HG02610 (cell line): Measurements from ENCODE around the gene GAR1.
"Not testable (repeated sequence)": the region's sequence is repeated elsewhere in the genome, so short reads cannot be mapped to it uniquely, and the experiment has no call there.

Experiments used
- ATAC-seq: cut with Tn5 transposase; IDR thresholded peaks from one replicate; pipeline ENCODE4 v1.9.1; 2021; ENCODE audit warnings: mild to moderate bottlenecking, moderate library complexity; ENCODE audit not compliant: unreplicated experiment

The GAR1 gene

DNA sequence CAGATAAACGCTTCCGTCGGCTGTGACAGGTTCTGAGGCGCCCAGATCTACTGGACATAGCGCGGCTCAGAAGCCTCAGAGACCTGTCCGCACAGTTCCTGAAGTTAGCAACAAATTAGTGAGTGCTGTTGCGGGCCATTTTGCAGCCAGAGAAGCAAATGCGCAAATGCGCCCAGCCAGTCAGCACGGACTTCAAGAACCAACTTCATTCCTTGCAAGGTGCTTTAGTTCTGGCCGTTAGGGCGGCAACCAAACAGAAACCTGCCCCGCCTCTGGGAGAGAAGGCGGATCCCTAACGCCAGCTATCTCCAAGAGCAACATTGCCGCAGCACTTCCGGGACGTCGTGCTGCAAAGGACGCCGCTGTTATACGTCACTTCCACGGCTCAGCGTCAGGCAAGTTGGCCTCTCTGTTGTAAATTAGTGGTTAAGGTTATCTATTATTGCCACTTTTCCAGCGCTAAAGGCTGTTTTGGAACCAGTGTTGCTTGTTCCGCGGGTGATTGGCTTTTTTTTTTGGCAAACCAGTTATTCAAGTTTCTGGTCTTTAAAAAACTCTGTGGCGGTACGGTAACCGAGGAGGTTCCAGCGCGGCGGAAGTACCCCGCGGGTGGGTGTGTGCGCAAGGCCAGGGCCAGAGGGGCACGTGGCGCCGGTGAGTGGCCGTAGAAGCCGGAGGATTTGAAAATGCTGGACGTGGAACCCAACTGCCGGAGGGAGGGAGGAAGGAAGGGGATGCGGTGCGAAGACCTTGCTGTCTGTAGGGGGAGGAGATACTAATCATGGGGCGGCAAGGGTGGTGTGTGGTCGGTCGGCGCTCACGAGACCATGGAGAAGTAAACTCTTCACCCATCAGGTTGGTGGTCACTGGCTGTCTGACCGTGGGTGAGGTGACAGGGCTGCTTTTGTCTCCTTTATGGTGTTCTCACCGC, at the start of gene GAR1:
TSS of gene GAR1 (plus strand) at position 612 of the 931 bp plus-strand sequence. CDS start 403 bp downstream, outside the sequence.
- ATAC-seq, result peak; percentile 100

DNA sequence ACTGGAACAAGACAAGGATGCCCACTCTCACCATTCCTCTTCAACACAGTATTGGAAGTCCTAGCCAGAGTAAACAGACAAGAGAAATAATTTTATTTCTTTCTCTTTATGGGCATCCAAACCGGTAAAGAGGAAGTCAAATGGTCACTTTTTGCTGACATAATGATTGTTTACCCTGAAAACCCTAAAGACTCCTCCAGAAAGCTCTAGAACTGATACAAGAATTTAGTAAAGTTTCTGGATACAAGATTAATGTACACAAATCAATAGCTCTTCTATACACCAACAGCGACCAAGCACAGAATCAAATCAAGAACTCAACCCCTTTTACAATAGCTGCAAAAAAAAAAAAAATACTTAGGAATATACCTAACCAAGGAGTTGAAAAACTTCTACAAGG, 33.5 kb upstream of the GAR1 start:
- not testable (repeated sequence) for ATAC-seq

DNA sequence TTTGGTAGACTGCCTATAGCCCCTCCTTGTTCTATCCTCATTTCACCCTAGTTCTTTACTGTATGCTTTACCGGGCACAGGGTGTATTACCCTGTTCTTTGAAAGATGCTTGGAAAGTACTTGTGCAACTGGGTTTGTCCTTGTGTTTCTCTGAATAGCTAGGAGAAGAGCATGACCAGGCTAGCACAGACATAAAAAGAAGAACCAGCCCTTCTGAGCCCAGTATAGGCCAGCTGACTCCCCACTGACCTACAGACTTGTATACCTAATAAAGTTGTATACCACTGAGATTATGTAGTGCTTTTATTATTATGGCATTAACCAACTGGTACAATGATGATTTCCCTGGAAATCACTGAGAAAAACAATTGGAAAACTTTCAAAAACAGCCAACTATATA, 28.7 kb upstream of the GAR1 start:
- no peak for ATAC-seq

DNA sequence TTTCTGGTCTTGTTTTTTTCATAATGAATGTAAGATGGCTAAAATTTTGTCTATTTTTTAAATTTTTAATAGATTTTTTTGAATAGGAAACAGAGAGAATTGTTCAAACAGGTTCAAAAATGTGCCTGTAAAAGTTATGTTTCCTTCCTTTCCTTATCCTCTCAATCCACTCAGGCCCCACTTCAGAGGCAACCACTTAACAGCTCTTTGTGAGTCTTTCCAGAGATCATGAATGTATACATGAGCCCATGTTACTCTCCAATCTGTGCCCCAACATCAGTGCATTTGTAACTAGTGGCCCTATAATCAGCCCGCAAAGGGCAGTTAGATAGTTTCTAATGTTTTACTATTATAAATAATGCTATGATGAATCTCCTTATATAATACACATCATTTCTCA, 27.8 kb upstream of the GAR1 start:
- no peak for ATAC-seq

DNA sequence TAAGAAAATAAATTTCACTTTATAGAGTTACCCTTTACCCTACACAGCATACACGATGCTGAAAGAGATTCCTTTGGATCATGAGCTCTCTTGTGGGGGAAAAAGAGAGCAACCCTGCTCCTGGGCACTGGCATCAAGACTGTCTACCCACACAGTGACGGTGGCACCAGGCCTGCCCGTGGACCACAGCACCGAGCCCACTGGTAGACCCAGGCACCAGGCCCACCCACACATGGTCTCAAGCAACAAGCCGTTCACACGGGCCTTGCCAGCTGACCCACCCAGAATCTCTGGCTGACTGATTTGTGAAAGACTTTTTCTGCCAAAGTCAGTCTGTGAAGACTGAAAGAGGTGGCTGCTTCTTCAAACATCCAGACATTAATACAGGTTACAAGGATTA, 20.5 kb upstream of the GAR1 start:
- ATAC-seq, result no peak

DNA sequence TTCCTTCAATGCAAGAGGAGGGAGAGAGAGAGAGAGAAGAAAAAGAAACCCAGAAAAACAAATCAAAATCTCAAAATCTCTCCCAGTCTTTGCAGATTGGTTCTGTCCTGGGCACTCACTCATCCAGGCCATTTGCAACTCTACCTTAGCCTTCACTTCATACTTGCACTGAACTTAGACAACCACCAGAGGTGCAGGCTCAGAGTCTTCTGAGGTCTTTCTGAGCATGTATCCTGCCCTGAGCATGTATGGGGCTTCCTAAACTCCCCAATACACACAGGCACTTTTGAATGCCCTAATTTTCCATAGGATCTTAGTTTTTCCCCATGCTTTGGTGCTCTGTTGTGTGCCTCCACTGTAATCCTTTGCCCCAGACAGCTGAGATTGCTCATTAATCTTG, 16.7 kb upstream of the GAR1 start:
- ATAC-seq, result no peak

DNA sequence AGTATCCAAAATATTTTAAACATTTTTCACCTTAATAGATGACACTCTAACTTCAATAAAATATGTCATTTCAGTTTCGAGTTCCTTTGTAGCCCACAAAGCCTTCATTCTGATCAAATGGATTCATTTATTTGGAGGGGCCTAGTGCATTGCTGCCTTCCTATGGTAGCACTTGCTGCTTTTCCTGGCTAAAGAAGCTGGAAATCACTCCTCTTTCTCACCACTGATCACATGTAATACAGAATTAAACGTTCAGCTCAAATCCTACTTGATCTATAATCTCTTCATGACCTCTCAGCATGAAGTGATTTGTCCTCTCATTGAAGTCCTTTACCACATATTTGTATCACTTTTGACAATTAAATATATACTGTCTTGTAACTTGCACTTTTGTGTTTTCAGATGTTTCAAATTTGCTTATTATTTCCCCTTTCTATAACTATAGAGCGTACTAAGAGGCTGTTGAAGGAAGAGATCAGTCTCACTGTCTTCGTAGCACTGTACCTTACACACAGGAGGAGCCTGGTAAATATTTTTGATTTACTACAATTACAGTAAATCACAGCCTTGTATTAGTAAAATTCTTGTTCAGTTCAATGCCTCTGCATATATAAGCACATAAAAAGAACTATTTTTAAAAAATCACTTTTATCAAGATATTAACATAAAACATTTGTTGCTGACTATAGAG, 14.3 kb upstream of the GAR1 start:
- ATAC-seq, result no peak

DNA sequence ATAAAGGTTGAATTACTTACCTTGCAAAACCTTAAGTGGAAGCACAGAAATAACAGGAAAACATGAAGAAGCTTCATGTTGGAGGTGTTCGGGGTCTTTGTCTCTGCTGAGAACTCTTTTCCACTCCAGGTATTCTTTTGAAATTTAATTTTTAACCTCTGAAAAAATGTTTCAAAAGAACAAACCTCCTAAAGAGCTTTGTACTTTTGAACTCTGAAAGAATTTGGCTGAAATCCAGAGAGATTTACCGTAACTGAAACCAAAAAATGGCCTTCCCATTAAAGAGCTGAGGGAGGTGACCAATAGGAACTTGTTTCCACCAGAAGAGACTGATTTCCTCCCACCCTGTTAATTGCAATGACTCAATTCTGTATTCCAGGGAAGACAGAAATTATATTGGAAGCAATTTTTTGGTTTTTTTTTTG, 13.7 kb upstream of the GAR1 start, which contains the start of gene CFI:
TSS of gene CFI (minus strand) at position 105 of the 425 bp plus-strand sequence. CDS start at position 77, 28 bp downstream.
- no peak for ATAC-seq

DNA sequence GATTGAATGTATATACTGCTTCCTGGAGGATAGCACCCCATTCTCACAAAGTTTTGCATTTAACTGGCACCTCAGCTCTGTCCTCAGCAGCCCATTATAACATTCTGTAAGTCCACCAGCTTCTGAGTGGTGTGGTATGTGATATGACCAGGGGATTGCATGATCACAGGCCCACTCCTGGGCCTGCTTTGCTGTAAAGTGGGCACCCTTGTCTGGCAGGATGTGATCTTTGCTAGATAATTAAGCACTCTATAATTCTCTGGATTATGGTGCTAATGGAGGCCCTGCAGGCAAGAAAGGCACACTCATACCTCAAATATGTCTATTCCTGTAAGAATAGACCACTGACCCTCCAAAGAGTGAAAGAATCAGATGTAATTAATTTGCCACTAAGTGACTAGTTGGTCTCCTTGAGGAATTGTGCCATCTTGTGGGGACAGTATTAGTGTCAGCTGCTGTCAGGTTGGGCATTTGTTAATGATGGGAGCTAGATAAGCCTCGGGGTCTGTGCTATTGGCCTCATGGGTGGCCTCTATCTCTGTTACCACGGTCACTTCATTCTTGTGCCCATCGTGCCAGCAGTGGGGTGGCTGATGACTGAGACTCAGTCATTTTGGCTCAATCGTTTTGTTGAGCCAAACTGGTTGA, 11.5 kb upstream of the GAR1 start:
- ATAC-seq, result peak; percentile 77

DNA sequence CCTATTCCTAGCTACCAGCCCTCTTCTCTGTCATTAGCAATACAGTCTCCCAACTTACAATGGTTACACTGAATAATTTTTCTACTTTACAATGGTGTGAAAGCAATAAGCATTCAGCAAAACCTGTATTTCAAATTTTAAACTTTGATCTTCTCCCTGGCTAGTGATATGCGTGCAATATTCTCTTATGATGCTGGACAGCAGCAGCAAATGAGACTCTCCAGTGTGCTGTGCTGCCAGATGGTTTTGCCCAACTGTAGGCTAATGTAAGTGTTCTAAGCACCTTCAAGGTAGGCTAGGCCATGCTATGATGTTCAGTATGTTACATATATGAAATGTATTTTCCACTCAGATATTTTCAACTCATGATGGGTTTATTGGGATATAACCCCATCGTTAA, 5.9 kb upstream of the GAR1 start:
- ATAC-seq, result no peak

DNA sequence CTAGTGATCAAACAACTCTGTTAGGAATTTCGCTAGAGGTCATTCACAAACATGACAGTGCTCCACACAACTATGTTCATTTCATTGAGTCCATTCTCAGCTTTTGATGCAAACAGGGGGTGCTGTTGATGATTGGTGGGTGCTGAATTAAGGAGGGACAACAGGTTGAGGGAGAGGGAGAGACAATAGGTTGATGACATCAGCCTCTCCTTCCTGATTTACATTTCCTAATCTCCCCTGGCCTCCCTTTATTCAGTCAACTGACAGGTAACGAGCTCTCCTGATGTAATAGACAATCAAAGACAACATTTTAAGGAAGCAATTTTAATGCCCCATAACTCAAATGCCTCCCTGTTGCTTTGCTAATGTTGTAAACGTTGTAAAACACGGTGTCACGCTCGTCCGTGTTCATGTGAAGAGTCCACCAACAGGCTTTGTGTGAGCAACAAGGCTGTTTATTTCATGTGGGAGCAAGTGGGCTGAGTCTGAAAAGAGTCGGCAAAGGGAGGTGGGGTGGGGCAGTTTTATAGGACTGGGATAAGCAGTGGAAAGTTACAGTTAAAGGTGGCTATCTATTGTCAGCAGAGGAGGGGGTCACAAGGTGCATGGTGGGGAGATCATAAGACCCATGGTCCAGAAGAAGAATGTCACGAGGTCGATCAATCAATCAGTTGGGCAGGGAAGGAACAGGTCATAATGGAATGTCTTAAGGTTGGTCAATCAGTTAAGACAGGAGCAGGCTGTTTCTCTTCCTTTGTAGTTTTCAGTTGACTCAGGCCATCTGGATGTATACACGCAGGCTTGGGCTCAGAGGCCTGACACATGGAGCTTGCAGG, 4.8 kb upstream of the GAR1 start:
- no peak for ATAC-seq

DNA sequence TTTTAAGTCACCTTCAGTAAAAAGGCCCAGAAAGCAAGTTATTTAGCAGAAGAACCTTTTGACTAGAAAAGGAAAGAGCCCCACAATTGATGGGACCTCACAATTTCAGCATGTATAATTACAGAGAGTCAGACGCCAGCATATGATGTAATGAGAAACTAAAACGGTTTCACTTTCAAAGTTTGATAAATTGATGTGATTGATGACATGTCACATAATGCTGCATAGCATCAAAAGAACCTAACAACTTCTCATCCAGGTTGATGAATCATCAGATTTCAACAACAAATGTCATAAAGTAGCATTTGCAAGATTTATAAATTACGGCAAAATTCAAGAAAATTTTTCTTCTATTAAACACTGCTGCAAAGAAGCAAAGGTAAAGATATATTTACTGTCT, 3.9 kb upstream of the GAR1 start:
- no peak for ATAC-seq

DNA sequence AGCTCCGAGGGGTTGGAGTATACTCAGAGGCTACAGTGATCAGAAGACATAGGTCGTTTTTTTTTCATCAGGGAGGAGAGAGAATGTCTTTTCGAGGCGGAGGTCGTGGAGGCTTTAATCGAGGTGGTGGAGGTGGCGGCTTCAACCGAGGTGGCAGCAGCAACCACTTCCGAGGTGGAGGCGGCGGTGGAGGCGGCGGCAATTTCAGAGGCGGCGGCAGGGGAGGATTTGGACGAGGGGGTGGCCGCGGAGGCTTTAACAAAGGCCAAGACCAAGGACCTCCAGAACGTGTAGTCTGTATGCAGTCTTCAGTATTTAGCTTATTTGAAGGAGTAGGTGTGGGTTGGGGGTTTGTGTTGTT, 500 bp downstream of the GAR1 start:
- no peak for ATAC-seq

DNA sequence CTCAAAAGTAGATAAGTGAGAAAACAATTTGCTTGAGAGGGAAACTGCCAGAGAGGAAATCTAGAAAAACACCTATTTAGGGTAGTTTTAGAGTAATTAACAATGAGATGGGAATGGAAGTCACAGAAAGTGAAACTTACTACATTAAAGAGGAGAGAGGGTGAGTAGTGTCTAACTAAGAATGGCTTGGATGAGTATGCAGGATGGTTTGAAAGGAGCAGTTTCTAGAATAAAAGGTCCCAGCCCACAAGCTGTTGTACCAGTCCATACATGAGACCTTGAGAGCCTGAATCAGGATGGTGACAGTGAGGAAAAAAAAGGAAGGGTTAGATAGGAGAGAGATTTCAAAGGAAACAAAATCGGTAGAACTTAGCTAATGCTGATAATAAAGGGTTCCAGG, 1.3 kb downstream of the GAR1 start:
- ATAC-seq, result no peak

DNA sequence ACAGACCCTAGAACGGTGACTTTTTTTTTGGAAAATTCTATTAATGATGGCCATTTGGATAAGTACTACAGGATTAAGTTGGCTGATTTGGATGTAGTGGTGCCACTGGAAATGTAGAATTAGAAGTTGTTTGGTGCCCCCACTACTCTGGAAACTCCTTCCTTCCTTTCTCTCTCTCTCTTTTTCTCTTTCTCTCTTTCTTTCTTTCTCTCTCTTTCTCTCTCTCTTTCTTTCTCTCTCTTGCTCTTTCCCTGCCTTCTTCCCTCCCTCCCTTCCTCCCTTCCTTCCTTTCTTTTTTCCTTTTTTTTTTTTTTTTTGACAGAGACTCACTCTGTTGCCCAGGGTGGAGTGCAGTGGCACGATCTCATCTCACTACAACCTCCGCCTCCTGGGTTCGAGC, 2.7 kb downstream of the GAR1 start:
- ATAC-seq, result no peak

DNA sequence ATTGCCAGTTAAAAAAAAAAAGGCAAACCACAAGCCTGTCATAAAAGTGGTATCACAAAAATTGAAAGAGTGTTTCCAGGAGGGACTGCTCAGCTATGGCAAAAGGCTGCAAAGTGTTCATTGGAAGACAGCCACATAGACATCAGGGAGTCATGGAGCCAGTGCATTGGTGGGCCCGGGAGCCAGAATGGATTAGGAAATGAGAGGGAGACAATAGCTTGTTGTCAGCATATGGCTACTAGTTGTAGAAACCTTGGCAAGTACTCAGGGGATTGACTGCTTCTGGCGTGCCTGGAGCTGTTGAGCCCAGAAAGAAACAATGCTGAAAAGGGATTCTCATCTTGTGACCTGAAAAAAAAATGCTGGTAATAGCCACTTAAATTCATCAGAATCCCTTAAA, 5.0 kb downstream of the GAR1 start:
- ATAC-seq, result no peak

DNA sequence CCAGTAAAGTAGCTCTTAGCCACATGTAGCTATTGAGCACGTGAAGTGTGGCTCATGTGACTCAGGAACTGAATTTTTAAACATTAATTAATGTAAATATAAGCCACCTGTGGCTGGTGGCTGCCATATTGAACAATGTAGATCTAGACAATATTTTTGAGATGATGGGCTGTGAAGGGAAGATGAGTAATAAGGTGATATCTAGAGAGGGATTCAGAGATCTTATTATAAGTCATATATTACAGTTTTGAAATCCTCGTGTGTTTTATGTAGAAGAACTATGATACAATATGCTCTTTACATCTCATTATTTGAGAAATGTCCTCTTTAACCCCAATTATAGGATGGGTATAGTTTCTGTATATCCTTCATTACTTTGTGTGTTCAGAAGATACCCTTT, 5.6 kb downstream of the GAR1 start:
- ATAC-seq, result no peak

DNA sequence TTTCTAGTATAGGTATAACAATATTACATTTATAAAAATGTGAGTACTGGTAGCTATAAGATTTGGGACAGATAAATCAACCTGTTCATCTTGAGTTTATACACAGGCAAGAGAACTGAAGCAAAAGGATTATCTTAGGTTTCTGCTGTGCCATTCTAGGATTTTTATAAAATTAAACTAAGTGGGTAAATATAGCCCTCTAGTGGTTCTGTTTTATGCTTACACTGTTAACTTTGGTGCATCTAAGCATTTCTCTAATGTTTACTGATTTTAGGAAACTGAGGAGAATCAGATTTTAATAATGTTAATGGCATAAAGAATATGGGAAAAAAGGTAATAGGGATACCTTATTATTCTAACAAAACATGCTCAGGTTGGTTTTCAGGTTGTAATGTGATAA, 11.2 kb downstream of the GAR1 start:
- ATAC-seq, result peak; percentile 63

DNA sequence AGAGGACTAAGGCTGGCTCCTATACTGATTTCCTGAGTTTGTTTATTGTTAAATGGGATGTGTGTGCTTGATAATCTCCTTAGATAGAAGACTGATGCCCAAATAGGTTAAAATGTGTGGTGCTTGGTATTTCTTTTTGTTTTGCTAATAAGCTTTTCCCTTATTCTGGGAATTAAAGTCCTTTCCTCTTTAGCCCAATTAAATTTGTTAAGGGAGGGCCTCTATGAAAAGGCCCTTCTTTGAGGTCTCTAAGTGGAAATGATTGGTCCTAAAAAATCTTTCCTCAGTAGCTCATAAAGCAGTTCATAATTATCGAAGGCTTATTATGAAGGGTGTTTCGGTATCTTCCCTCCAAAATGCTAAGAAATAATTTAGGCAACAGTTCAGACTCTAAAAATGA, 12.1 kb downstream of the GAR1 start, which contains the start of gene RRH:
TSS of gene RRH (plus strand) at position 301 of the 400 bp plus-strand sequence. CDS start at position 357, 56 bp downstream.
- ATAC-seq, result no peak

DNA sequence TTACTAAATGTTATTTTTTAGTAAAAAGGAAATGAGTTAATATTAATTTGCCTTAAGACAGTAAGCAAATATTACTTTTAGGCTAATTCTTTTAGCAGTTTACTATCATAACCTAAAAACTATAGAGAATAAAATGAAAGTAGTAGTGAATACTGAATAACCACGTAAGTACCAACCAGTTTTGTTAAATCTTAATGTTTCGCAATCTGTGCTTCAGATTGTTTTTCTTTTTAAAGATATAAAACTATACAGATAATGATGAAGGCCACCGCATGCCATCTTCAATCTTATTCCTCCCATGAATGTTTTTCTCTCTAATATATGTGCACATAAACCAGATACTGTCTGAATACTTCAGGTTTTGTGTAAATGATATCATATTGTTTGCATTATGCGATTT, 18.2 kb downstream of the GAR1 start:
- no peak for ATAC-seq

DNA sequence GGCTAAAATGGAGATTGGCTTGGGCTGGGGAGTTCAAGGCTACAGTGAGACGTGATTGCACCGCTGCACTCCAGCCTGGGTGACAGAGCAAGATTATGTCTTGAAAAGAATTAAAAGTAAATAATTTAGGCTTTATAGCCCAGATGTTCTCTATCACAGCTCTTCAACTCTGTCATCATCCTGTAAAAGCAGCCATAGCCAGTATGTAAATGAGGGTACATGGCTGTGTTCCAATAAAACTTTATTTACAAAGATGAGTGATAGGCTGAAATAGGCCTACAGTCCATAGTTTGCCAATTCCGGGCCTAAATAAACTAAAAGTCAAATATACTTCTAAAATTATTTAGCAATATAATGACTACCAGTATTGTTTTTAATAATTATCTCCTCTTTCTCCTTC, 21.4 kb downstream of the GAR1 start:
- ATAC-seq, result no peak
